Erythroblast (primary cell): ENCODE measurements around the gene STX8.

ENCODE experiments used
- GATA1 ChIP-seq: IDR thresholded peaks from 2 replicates; pipeline ENCODE4 v1.6.1; 2011; ENCODE audit warnings: low read depth, mild to moderate bottlenecking, control low read depth, low read length, moderate library complexity
- POLR2A ChIP-seq: IDR thresholded peaks from 2 replicates; pipeline ENCODE4 v1.6.1; 2011; ENCODE audit warnings: mild to moderate bottlenecking, low read length

DNA sequence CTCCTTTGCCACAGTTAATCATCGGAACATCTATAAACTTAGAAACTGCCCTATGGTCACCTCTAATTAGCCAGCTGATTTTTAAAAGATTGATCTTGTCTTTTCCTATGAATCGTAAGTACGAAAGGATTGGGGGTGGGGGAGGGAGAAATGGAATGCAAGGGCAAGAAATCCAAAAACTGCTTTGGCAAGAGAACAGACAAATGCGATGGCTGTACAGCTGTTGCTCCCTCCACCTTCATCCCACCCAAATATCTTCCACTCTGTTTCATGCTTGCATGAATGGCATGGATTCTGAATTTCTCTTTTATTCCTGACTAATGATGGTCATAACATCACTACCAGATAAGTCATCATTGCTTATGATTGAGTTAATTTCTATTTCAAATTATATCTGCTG is 165.7 kb downstream of the STX8 start:
- TF ChIP-seq POLR2A: no peak
- TF ChIP-seq GATA1: no peak
